Measurements from ENCODE around the gene WHAMM. TPM values are rescaled to one million over a fixed set of nuclear protein-coding genes. Genes with fewer than 3 reads are reported as not detected.

Gene WHAMM
- total RNA-seq, 2 donors from 2014 or later, result 11.9 to 13.1 TPM

DNA sequence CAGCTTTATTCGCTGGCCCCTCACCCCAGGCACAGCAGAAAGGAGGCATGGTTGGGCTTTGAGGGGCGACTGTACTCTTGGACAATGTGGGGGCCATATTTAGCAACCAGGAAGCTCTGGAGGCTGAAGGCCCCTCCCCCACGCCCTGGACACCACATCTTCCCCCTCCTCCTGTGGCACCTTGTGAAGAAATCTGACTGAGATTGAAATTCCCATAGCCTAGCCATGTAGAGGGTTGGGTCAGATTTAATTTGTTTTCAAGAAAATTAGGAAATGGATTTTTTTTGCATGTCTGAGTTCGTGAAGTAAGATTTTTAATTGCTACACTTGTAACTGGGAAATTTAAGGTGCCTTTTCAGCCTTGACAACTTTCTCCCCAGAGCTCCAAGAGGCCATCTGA is 28.1 kb upstream of the WHAMM start:
- H3K27ac ChIP-seq, result no peak overlapping the region
- no peaks in the 10 kb centered on the region for H3K9me3 ChIP-seq
- intact Hi-C loops (cut with DNase I), result no loop called here
- H3K4me3 ChIP-seq, result no peak overlapping the region
- TF ChIP-seq, protein P1, sequence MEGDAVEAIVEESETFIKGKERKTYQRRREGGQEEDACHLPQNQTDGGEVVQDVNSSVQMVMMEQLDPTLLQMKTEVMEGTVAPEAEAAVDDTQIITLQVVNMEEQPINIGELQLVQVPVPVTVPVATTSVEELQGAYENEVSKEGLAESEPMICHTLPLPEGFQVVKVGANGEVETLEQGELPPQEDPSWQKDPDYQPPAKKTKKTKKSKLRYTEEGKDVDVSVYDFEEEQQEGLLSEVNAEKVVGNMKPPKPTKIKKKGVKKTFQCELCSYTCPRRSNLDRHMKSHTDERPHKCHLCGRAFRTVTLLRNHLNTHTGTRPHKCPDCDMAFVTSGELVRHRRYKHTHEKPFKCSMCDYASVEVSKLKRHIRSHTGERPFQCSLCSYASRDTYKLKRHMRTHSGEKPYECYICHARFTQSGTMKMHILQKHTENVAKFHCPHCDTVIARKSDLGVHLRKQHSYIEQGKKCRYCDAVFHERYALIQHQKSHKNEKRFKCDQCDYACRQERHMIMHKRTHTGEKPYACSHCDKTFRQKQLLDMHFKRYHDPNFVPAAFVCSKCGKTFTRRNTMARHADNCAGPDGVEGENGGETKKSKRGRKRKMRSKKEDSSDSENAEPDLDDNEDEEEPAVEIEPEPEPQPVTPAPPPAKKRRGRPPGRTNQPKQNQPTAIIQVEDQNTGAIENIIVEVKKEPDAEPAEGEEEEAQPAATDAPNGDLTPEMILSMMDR (IDR thresholded peaks at IDR 0.05), result no peak
- H3K9ac ChIP-seq (ENCODE audit: low read depth in 2 of 2, low read length in 2 of 2), result no peak overlapping the region
- H3K36me3 ChIP-seq, result no peaks in the 10 kb centered on the region
- DNase-seq, result no peak
- no peaks in the 10 kb centered on the region for H3K4me1 ChIP-seq
- H3K27me3 ChIP-seq, result no peaks in the 10 kb centered on the region

DNA sequence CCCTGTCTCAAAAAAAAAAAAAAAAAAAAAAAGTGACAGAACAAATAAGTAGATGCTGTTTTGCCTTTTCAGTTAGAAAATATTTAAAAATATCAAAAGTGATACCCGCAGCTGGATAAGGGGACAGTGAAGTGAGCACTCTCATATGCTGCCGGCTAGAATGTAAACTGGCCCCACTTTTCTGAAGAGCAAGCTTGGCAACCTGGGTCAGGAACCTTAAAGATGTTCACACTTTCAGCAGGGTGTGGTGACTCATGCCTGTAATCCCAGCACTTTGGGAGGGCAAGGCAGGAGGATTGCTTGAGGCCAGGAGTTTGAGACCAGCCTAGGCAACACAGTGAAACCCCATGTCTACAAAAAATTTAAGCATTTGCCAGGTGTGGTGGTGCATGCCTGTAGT is 20.9 kb upstream of the WHAMM start:
- Histone ChIP-seq H3K4me3 (no peak overlapping the region), H3K27me3 (no peaks in the 10 kb centered on the region), H3K9ac (ENCODE audit: low read depth in 2 of 2, low read length in 2 of 2) (no peak overlapping the region), H3K27ac (no peak overlapping the region), H3K4me1 (no peaks in the 10 kb centered on the region), H3K9me3 (no peaks in the 10 kb centered on the region), H3K36me3 (no peaks in the 10 kb centered on the region)
- intact Hi-C loops (cut with DNase I), result no loop called here
- TF ChIP-seq, protein P1 (IDR thresholded peaks at IDR 0.05), result no peak
- no peak for DNase-seq

- Histone ChIP-seq H3K27ac (no peak overlapping the region), H3K36me3 (no peaks in the 10 kb centered on the region), H3K27me3 (no peaks in the 10 kb centered on the region), H3K9ac (ENCODE audit: low read depth in 2 of 2, low read length in 2 of 2) (no peak overlapping the region), H3K4me3 (no peak overlapping the region), H3K4me1 (no peaks in the 10 kb centered on the region), H3K9me3 (no peaks in the 10 kb centered on the region)
- intact Hi-C loops (cut with DNase I), result no loop called here
- DNase-seq, result no peak
- TF ChIP-seq, protein P1 (IDR thresholded peaks at IDR 0.05), result no peak
Observed at GRCh38 chr15:82789491-82789890, 19.9 kb upstream of the WHAMM start.

GRCh38 chr15:82790321-82790720 is 19.1 kb upstream of the WHAMM start:
- peak; percentile 19 for DNase-seq
- TF ChIP-seq, protein P1 (IDR thresholded peaks at IDR 0.05), result no peak
- Histone ChIP-seq H3K4me3 (no peak overlapping the region), H3K9ac (ENCODE audit: low read depth in 2 of 2, low read length in 2 of 2) (no peak overlapping the region), H3K4me1 (no peaks in the 10 kb centered on the region), H3K36me3 (no peaks in the 10 kb centered on the region), H3K27me3 (no peaks in the 10 kb centered on the region), H3K27ac (no peak overlapping the region), H3K9me3 (no peaks in the 10 kb centered on the region)
- intact Hi-C loops (cut with DNase I), result no loop called here

DNA sequence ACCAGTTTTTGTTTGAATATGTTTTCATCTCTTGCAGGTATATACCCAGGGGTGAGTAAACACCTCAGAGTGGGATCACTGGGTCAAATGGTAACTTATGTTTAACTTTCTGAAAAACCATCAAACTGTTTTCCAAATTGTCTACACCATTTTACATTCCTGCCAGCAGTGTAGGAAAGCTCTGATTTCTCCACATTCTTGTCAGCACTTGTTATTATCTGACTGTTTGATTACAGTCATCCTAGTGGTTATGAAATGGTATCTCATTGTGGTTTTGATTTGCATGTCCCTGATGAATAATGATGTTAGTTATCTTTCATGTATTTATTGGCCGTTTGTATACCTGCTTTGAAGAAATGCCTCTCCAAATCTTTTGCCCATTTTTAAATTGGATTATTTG is 17.4 kb upstream of the WHAMM start:
- Histone ChIP-seq H3K9me3 (no peaks in the 10 kb centered on the region), H3K27ac (no peak overlapping the region), H3K9ac (ENCODE audit: low read depth in 2 of 2, low read length in 2 of 2) (no peak overlapping the region), H3K27me3 (no peaks in the 10 kb centered on the region), H3K36me3 (no peaks in the 10 kb centered on the region), H3K4me1 (no peaks in the 10 kb centered on the region), H3K4me3 (no peak overlapping the region)
- TF ChIP-seq, protein P1 (IDR thresholded peaks at IDR 0.05), result no peak
- intact Hi-C loops (cut with DNase I), result no loop called here
- DNase-seq, result no peak

DNA sequence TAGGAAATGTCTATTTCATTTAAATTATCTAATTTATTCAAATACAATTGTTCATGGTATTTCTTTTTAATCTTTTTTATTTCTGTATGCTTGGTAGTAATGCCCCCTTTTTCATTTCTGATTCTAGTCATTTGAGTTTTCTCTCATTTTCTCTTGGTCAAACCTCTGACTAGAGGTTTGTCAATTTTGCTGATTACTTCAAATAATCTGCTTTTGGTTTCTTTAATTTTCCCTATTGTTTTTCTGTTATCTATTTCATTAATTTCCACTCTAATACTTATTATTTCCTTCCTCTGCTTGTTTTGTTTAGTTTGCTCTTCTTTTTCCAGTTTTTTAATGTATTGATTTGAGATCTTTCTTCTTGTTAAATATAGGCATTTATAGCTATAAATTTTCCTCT is 15.7 kb upstream of the WHAMM start:
- H3K4me1 ChIP-seq, result no peaks in the 10 kb centered on the region
- intact Hi-C loops (cut with DNase I), result no loop called here
- H3K9me3 ChIP-seq, result no peaks in the 10 kb centered on the region
- TF ChIP-seq, protein P1 (IDR thresholded peaks at IDR 0.05), result no peak
- no peak overlapping the region for H3K9ac ChIP-seq (ENCODE audit: low read depth in 2 of 2, low read length in 2 of 2)
- H3K36me3 ChIP-seq, result no peaks in the 10 kb centered on the region
- H3K27me3 ChIP-seq, result no peaks in the 10 kb centered on the region
- DNase-seq, result no peak
- H3K4me3 ChIP-seq, result no peak overlapping the region
- no peak overlapping the region for H3K27ac ChIP-seq
